ENCODE results near the gene ITPKB.

GRCh38 chr1:226782845-226783601 is 43.9 kb upstream of the ITPKB start:
- TF ChIP-seq CTCF (IDR thresholded peaks at IDR 0.05; ENCODE audit: low read length) (no peak), EZH2 (optimal IDR thresholded peaks at IDR 0.05; ENCODE audit: low read depth, low read length) (no peak), EZH2phosphoT487 (IDR thresholded peaks at IDR 0.05; ENCODE audit: low read length) (no peak)

Data from MM.1S (cell line).